HepG2 (cell line): ENCODE measurements around the gene SIRPB2. TPM values are rescaled to one million over a fixed set of nuclear protein-coding genes. Genes with fewer than 3 reads are reported as not detected.
A peak's percentile ranks its signal among the peaks of the same experiment; 100 is the strongest.

Experiments used
- KAT7 ChIP-seq: IDR thresholded peaks from 2 replicates; pipeline ENCODE4 v1.6.1; 2018; ENCODE audit warnings: borderline replicate concordance, missing compliant biosample characterization
- KAT8 ChIP-seq: IDR thresholded peaks from 2 replicates; pipeline ENCODE4 v1.6.1; 2016; ENCODE audit warnings: missing genetic modification reagents, missing compliant biosample characterization
- NCOA2 ChIP-seq: sonication (generic); formaldehyde crosslinking; IDR thresholded peaks from 2 replicates; pipeline ENCODE4 v1.8.0; 2022; ENCODE audit warnings: inconsistent platforms
- NFYB ChIP-seq: sonication (generic); formaldehyde crosslinking; IDR thresholded peaks from 2 replicates; pipeline ENCODE4 v1.4.0; 2020; ENCODE audit warnings: missing genetic modification reagents
- SIN3B ChIP-seq: fragments of 150-350 bp; IDR thresholded peaks from 2 replicates; pipeline ENCODE4 v1.6.1; 2014; ENCODE audit warnings: low read length
- SUZ12 ChIP-seq: fragments of 150-350 bp; IDR thresholded peaks from 2 replicates; pipeline ENCODE4 v1.6.1; 2014; ENCODE audit warnings: low read depth, low read length
- ZNF354B ChIP-seq: sonication (generic); formaldehyde crosslinking; IDR thresholded peaks from 2 replicates; pipeline ENCODE4 v1.8.0; 2022; ENCODE audit warnings: mild to moderate bottlenecking, missing genetic modification reagents
- ZNF720 ChIP-seq: sonication (generic); formaldehyde crosslinking; IDR thresholded peaks from 2 replicates; pipeline ENCODE4 v1.4.0; 2020; ENCODE audit warnings: missing genetic modification reagents
- ZNF816 ChIP-seq: sonication (generic); formaldehyde crosslinking; IDR thresholded peaks from 2 replicates; pipeline ENCODE4 v1.8.0; 2022; ENCODE audit warnings: missing genetic modification reagents, mild to moderate bottlenecking, borderline replicate concordance
- polyA plus RNA-seq, 8 experiments: library from polyadenylated mRNA; depleted of rRNA in 3 of 8; stranded (reverse) in 7 of 8; unstranded in 1 of 8; fragments of >200 nt; fragmentation: Illumina TruSeq in 4 of 8; extraction: Trizol in 4 of 8; gene quantifications; 2 replicates each; pipeline versions ENCODE4 v1.2.1 to v1.2.3, GENCODE V29; 2011 to 2016; ENCODE audit warnings: low read depth in 4 of 8, missing spikeins in 1 of 8, mixed read lengths in 1 of 8; ENCODE audit not compliant: insufficient read depth in 1 of 8
- total RNA-seq, 5 experiments: library from RNA; depleted of rRNA; stranded (reverse); fragments of >200 nt; fragmentation: Illumina TruSeq; extraction: Trizol; gene quantifications; 2 replicates each; pipeline ENCODE4 v1.2.3, GENCODE V29; 2016; ENCODE audit warnings: low read depth in 1 of 5
- TF ChIP-seq, protein P1 (sequence below): sonication (generic); formaldehyde crosslinking; IDR thresholded peaks from 2 replicates; pipeline ENCODE4 v1.4.0; 2020; ENCODE audit warnings: mild to moderate bottlenecking, missing genetic modification reagents
- TF ChIP-seq, protein P2 (sequence below): sonication (generic); formaldehyde crosslinking; IDR thresholded peaks from 2 replicates; pipeline ENCODE4 v1.4.0; 2020; ENCODE audit warnings: missing genetic modification reagents
- TF ChIP-seq, protein P3 (sequence below): sonication (generic); formaldehyde crosslinking; IDR thresholded peaks from 2 replicates; pipeline ENCODE4 v1.9.0; 2021; ENCODE audit warnings: missing genetic modification reagents, mild to moderate bottlenecking, borderline replicate concordance
- TF ChIP-seq, protein P4 (sequence below): sonication (generic); formaldehyde crosslinking; IDR thresholded peaks from 2 replicates; pipeline ENCODE4 v1.4.0; 2020; ENCODE audit warnings: mild to moderate bottlenecking, missing genetic modification reagents
- TF ChIP-seq, protein P5 (sequence below), 2 experiments: IDR thresholded peaks; 2 replicates each; pipeline ENCODE4 v1.6.1; 2011 to 2012; ENCODE audit warnings: low read length in 2 of 2, borderline replicate concordance in 1 of 2, low read depth in 1 of 2, mild to moderate bottlenecking in 1 of 2, moderate library complexity in 1 of 2
- TF ChIP-seq, protein P6 (sequence below): sonication (generic); formaldehyde crosslinking; conservative IDR thresholded peaks from 2 replicates; pipeline ENCODE4 v1.5.0; 2020; ENCODE audit warnings: missing genetic modification reagents
- TF ChIP-seq, protein P7 (sequence below): IDR thresholded peaks from 2 replicates; pipeline ENCODE4 v1.6.1; 2016

Gene SIRPB2
- total and polyA plus RNA-seq, 2 of the 13 experiments (the other 11 are each of a cell fraction or from before 2014, with no cell fraction given) = not detected

DNA sequence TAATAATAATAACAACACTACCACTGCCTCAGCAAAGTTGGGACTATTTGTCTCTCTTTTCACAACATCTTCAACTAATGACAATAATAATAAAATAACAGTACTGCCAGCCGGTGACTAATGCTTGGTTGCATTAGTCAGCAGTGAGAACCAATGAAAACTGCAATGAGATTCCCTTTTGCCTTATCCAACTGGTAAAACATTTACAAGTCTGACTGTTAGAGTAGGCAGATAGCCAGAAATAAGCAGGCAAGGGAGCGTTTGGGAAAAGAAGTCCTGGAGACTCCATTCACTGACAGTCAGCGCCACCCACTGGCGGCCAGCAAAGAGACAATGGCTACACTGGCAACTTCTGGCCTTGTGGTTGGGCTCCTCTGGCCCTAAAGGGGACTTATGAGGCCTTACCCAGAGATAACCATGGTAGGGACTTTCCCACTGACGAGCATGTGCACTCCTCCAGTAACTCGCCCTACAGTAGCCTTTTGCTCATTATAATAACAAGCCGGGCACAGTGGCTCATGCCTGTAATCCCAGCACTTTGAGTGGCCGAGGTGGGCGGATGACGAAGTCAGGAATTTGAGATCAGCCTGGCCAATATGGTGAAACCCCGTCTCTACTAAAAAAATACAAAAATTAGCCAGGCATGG, 21.2 kb downstream of the SIRPB2 start (continued):
- TF ChIP-seq, protein P1, sequence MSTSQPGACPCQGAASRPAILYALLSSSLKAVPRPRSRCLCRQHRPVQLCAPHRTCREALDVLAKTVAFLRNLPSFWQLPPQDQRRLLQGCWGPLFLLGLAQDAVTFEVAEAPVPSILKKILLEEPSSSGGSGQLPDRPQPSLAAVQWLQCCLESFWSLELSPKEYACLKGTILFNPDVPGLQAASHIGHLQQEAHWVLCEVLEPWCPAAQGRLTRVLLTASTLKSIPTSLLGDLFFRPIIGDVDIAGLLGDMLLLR (CRISPR knock-in tag) = no peak
- TF ChIP-seq, protein P2, sequence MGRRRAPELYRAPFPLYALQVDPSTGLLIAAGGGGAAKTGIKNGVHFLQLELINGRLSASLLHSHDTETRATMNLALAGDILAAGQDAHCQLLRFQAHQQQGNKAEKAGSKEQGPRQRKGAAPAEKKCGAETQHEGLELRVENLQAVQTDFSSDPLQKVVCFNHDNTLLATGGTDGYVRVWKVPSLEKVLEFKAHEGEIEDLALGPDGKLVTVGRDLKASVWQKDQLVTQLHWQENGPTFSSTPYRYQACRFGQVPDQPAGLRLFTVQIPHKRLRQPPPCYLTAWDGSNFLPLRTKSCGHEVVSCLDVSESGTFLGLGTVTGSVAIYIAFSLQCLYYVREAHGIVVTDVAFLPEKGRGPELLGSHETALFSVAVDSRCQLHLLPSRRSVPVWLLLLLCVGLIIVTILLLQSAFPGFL (CRISPR knock-in tag) = no peak
- TF ChIP-seq NFYB (CRISPR knock-in tag) (peak; percentile 36; the same call in 1 of the 2 replicates), NCOA2 (CRISPR knock-in tag) (peak; percentile 39; the same call in 1 of the 2 replicates), SIN3B (peak; percentile 64; the same call in 1 of the 2 replicates), KAT8 (CRISPR knock-in tag) (peak; percentile 91), KAT7 (CRISPR knock-in tag) (0 out of 2 replicates have a peak, but pooled peaks have one; percentile 44), ZNF816 (CRISPR knock-in tag) (no peak), ZNF354B (CRISPR knock-in tag) (no peak), ZNF720 (CRISPR knock-in tag) (0 out of 2 replicates have a peak, but pooled peaks have one; percentile 59), SUZ12 (peak; percentile 36; the same call in 1 of the 2 replicates)
- TF ChIP-seq, protein P3, sequence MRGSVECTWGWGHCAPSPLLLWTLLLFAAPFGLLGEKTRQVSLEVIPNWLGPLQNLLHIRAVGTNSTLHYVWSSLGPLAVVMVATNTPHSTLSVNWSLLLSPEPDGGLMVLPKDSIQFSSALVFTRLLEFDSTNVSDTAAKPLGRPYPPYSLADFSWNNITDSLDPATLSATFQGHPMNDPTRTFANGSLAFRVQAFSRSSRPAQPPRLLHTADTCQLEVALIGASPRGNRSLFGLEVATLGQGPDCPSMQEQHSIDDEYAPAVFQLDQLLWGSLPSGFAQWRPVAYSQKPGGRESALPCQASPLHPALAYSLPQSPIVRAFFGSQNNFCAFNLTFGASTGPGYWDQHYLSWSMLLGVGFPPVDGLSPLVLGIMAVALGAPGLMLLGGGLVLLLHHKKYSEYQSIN = no peak
- TF ChIP-seq, protein P4, sequence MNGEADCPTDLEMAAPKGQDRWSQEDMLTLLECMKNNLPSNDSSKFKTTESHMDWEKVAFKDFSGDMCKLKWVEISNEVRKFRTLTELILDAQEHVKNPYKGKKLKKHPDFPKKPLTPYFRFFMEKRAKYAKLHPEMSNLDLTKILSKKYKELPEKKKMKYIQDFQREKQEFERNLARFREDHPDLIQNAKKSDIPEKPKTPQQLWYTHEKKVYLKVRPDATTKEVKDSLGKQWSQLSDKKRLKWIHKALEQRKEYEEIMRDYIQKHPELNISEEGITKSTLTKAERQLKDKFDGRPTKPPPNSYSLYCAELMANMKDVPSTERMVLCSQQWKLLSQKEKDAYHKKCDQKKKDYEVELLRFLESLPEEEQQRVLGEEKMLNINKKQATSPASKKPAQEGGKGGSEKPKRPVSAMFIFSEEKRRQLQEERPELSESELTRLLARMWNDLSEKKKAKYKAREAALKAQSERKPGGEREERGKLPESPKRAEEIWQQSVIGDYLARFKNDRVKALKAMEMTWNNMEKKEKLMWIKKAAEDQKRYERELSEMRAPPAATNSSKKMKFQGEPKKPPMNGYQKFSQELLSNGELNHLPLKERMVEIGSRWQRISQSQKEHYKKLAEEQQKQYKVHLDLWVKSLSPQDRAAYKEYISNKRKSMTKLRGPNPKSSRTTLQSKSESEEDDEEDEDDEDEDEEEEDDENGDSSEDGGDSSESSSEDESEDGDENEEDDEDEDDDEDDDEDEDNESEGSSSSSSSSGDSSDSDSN (CRISPR knock-in tag) = peak; percentile 50; the same call in 1 of the 2 replicates
- TF ChIP-seq, protein P5, sequence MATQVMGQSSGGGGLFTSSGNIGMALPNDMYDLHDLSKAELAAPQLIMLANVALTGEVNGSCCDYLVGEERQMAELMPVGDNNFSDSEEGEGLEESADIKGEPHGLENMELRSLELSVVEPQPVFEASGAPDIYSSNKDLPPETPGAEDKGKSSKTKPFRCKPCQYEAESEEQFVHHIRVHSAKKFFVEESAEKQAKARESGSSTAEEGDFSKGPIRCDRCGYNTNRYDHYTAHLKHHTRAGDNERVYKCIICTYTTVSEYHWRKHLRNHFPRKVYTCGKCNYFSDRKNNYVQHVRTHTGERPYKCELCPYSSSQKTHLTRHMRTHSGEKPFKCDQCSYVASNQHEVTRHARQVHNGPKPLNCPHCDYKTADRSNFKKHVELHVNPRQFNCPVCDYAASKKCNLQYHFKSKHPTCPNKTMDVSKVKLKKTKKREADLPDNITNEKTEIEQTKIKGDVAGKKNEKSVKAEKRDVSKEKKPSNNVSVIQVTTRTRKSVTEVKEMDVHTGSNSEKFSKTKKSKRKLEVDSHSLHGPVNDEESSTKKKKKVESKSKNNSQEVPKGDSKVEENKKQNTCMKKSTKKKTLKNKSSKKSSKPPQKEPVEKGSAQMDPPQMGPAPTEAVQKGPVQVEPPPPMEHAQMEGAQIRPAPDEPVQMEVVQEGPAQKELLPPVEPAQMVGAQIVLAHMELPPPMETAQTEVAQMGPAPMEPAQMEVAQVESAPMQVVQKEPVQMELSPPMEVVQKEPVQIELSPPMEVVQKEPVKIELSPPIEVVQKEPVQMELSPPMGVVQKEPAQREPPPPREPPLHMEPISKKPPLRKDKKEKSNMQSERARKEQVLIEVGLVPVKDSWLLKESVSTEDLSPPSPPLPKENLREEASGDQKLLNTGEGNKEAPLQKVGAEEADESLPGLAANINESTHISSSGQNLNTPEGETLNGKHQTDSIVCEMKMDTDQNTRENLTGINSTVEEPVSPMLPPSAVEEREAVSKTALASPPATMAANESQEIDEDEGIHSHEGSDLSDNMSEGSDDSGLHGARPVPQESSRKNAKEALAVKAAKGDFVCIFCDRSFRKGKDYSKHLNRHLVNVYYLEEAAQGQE (IDR thresholded peaks at IDR 0.05; ENCODE audit: borderline replicate concordance in 1 of 2, low read depth in 1 of 2, low read length in 2 of 2) = no peak
- TF ChIP-seq, protein P6, sequence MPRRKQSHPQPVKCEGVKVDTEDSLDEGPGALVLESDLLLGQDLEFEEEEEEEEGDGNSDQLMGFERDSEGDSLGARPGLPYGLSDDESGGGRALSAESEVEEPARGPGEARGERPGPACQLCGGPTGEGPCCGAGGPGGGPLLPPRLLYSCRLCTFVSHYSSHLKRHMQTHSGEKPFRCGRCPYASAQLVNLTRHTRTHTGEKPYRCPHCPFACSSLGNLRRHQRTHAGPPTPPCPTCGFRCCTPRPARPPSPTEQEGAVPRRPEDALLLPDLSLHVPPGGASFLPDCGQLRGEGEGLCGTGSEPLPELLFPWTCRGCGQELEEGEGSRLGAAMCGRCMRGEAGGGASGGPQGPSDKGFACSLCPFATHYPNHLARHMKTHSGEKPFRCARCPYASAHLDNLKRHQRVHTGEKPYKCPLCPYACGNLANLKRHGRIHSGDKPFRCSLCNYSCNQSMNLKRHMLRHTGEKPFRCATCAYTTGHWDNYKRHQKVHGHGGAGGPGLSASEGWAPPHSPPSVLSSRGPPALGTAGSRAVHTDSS (CRISPR knock-in tag) = no peak
- TF ChIP-seq, protein P7, sequence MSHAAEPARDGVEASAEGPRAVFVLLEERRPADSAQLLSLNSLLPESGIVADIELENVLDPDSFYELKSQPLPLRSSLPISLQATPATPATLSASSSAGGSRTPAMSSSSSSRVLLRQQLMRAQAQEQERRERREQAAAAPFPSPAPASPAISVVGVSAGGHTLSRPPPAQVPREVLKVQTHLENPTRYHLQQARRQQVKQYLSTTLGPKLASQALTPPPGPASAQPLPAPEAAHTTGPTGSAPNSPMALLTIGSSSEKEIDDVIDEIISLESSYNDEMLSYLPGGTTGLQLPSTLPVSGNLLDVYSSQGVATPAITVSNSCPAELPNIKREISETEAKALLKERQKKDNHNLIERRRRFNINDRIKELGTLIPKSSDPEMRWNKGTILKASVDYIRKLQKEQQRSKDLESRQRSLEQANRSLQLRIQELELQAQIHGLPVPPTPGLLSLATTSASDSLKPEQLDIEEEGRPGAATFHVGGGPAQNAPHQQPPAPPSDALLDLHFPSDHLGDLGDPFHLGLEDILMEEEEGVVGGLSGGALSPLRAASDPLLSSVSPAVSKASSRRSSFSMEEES (CRISPR knock-in tag) = peak; percentile 54; the same call in 1 of the 2 replicates
